ENCODE data around the gene KBTBD8. TPM values are rescaled to one million over a fixed set of nuclear protein-coding genes. Genes with fewer than 3 reads are reported as not detected.

The KBTBD8 gene
- total and polyA plus RNA-seq, 9 of the 15 experiments (the other 6 are each of a cell fraction or from before 2014, with no cell fraction given), result 2.7 to 9.1 (median 5.6) TPM

- TF ChIP-seq, protein P1, sequence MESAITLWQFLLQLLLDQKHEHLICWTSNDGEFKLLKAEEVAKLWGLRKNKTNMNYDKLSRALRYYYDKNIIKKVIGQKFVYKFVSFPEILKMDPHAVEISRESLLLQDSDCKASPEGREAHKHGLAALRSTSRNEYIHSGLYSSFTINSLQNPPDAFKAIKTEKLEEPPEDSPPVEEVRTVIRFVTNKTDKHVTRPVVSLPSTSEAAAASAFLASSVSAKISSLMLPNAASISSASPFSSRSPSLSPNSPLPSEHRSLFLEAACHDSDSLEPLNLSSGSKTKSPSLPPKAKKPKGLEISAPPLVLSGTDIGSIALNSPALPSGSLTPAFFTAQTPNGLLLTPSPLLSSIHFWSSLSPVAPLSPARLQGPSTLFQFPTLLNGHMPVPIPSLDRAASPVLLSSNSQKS (CRISPR knock-in tag; IDR thresholded peaks at IDR 0.05), result no peak
- TF ChIP-seq FOXO4 (CRISPR knock-in tag; IDR thresholded peaks at IDR 0.05), result no peak
- TF ChIP-seq ZBED1 (IDR thresholded peaks at IDR 0.05), result no peak
- peak; percentile 59 for TF ChIP-seq DACH1 (IDR thresholded peaks at IDR 0.05; ENCODE audit: partially characterized antibody)
- TF ChIP-seq ZNF79 (CRISPR knock-in tag; IDR thresholded peaks at IDR 0.05; ENCODE audit: low read depth), result no peak
- peak; percentile 88 for TF ChIP-seq CBFA2T3 (IDR thresholded peaks at IDR 0.05)
- no peak for TF ChIP-seq KAT2B (IDR thresholded peaks at IDR 0.05; ENCODE audit: low read depth, low read length)
- peak; percentile 53; the same call in 1 of the 2 replicates for TF ChIP-seq NFRKB (IDR thresholded peaks at IDR 0.05; ENCODE audit: low read depth)
- TF ChIP-seq SLC30A9 (CRISPR knock-in tag; IDR thresholded peaks at IDR 0.05), result no peak
- TF ChIP-seq, protein P2, sequence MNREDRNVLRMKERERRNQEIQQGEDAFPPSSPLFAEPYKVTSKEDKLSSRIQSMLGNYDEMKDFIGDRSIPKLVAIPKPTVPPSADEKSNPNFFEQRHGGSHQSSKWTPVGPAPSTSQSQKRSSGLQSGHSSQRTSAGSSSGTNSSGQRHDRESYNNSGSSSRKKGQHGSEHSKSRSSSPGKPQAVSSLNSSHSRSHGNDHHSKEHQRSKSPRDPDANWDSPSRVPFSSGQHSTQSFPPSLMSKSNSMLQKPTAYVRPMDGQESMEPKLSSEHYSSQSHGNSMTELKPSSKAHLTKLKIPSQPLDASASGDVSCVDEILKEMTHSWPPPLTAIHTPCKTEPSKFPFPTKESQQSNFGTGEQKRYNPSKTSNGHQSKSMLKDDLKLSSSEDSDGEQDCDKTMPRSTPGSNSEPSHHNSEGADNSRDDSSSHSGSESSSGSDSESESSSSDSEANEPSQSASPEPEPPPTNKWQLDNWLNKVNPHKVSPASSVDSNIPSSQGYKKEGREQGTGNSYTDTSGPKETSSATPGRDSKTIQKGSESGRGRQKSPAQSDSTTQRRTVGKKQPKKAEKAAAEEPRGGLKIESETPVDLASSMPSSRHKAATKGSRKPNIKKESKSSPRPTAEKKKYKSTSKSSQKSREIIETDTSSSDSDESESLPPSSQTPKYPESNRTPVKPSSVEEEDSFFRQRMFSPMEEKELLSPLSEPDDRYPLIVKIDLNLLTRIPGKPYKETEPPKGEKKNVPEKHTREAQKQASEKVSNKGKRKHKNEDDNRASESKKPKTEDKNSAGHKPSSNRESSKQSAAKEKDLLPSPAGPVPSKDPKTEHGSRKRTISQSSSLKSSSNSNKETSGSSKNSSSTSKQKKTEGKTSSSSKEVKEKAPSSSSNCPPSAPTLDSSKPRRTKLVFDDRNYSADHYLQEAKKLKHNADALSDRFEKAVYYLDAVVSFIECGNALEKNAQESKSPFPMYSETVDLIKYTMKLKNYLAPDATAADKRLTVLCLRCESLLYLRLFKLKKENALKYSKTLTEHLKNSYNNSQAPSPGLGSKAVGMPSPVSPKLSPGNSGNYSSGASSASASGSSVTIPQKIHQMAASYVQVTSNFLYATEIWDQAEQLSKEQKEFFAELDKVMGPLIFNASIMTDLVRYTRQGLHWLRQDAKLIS (CRISPR knock-in tag; IDR thresholded peaks at IDR 0.05), result no peak
- TF ChIP-seq, protein P3, sequence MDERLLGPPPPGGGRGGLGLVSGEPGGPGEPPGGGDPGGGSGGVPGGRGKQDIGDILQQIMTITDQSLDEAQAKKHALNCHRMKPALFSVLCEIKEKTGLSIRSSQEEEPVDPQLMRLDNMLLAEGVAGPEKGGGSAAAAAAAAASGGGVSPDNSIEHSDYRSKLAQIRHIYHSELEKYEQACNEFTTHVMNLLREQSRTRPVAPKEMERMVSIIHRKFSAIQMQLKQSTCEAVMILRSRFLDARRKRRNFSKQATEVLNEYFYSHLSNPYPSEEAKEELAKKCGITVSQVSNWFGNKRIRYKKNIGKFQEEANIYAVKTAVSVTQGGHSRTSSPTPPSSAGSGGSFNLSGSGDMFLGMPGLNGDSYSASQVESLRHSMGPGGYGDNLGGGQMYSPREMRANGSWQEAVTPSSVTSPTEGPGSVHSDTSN (CRISPR knock-in tag; IDR thresholded peaks at IDR 0.05; ENCODE audit: low read depth), result no peak
- TF ChIP-seq, protein P3 (tag; conservative IDR thresholded peaks at IDR 0.05; ENCODE audit: low read depth), result peak; percentile 87
- no peak for TF ChIP-seq KDM4B (IDR thresholded peaks at IDR 0.05; ENCODE audit: borderline replicate concordance in 2 of 2, low read depth in 1 of 2)
- TF ChIP-seq ZNF583 (CRISPR knock-in tag; IDR thresholded peaks at IDR 0.05), result no peak
- no peak for TF ChIP-seq NR1H2 (CRISPR knock-in tag; IDR thresholded peaks at IDR 0.05)
- no peak for TF ChIP-seq ZNF512 (tag; IDR thresholded peaks at IDR 0.05)
- TF ChIP-seq TRIM24 (IDR thresholded peaks at IDR 0.05), result peak in 1 of 2 experiments; percentile 32; a peak in 1 of 4 replicates
Measured at GRCh38 chr3:67030785-67031740, 33.0 kb downstream of the KBTBD8 start (continued).
